ENCODE data around the gene ATXN10.

The ATXN10 gene

DNA sequence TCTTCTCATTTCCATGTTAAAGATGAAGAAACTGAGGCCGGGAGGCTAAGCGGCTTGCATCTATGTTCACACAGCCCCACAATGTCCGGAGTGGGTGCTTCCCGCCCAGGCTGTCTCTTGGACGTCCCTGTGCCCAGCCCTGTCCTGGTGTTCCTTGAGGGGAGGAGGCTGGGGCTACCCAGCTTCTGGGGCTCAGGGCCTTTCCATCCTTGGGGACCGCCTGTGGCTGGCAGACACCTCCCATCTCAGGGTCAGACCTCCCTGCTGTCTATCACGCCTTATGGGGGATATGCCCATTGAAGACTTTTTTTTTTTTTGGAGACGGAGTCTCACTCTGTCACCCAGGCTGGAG, 209.9 kb downstream of the ATXN10 start:
- no peaks in the 10 kb centered on the region for H3K36me3 Mint-ChIP-seq (ENCODE audit: low read depth)
- peaks cover 62% of the 10 kb centered on the region for H3K27me3 Mint-ChIP-seq (ENCODE audit: low read depth)
- no peaks in the 10 kb centered on the region for H3K9me3 Mint-ChIP-seq
- H3K4me1 Mint-ChIP-seq: peaks cover 6% of the 10 kb centered on the region
- no peak overlapping the region for H3K27ac Mint-ChIP-seq
- H3K4me3 Mint-ChIP-seq: peak overlapping the region in 1 of 3 experiments; percentile 15
- TF ChIP-seq CTCF (IDR thresholded peaks at IDR 0.05; ENCODE audit: unreplicated experiment in 3 of 3): no peak

DNA sequence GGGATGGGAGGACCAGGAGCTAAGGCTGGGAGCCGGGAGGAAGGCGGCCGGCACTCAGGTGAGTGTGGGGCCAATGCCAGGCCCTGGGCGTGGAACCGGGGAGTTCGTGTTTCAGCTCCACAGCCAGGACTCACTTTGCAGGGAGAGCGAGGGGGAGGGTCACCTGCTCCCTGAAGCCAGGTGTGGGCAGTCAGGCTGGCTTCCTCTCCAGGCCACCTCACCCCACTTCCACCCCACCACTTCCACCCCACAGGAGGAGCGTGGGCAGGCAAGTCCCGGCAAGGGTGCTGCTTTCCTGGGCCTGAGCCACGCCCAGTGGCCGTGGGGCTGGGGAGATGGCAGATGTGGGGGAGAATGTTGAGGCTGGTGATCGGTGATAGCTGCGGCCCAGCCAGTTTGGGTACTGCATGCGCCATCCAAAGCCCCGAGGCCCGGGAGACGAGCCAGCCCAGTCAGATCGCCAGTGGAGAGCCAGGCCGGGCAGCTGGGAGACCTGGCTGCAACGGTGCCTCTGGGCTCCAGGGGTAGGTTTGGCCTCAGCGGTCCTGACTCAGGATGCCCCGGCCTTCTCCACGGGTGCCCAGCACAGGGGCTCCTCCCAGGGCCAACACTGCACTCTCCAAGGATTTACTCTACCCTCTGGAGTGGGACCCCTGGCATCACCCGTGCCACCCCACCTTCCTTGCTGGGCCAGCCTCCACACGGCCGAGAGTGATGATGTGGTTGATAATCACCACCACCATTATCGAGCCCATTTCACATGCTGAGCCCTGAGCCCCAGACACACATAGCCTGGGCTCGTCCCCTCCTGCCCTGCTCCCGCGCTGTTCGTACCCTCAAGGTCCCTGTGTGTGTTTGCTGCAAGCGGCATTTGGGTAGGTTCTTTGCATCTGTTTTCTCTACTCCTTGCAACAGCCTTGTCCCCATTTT, 211.5 kb downstream of the ATXN10 start:
- Mint-ChIP-seq H3K27me3 (ENCODE audit: low read depth) (peaks cover 48% of the 10 kb centered on the region), H3K36me3 (ENCODE audit: low read depth) (no peaks in the 10 kb centered on the region), H3K4me1 (peaks cover 6% of the 10 kb centered on the region), H3K4me3 (no peak overlapping the region), H3K9me3 (no peaks in the 10 kb centered on the region), H3K27ac (no peak overlapping the region)
- no peak for TF ChIP-seq CTCF (IDR thresholded peaks at IDR 0.05; ENCODE audit: unreplicated experiment in 3 of 3)

DNA sequence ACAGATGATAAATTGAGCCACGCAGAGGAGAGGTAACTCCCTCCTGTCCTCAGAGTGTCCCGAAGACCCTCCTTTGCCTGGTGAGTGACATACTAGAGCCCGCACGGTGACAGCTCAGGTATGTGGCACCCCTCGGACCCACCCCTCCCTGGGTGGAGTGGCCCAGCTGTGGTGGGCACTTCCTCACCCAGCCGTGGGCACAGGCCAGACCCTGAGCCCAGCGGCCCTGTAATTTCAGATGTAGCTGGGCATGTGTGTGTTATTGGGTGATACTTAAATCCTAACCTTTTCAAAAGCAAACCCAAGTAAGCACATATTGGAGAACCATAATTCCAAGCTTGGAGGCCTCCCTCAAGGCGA, 212.2 kb downstream of the ATXN10 start:
- TF ChIP-seq CTCF (IDR thresholded peaks at IDR 0.05; ENCODE audit: unreplicated experiment in 3 of 3): no peak
- Mint-ChIP-seq H3K27me3 (ENCODE audit: low read depth) (peaks cover 42% of the 10 kb centered on the region), H3K27ac (no peak overlapping the region), H3K4me1 (peaks cover 6% of the 10 kb centered on the region), H3K4me3 (no peak overlapping the region), H3K9me3 (no peaks in the 10 kb centered on the region), H3K36me3 (ENCODE audit: low read depth) (no peaks in the 10 kb centered on the region)

DNA sequence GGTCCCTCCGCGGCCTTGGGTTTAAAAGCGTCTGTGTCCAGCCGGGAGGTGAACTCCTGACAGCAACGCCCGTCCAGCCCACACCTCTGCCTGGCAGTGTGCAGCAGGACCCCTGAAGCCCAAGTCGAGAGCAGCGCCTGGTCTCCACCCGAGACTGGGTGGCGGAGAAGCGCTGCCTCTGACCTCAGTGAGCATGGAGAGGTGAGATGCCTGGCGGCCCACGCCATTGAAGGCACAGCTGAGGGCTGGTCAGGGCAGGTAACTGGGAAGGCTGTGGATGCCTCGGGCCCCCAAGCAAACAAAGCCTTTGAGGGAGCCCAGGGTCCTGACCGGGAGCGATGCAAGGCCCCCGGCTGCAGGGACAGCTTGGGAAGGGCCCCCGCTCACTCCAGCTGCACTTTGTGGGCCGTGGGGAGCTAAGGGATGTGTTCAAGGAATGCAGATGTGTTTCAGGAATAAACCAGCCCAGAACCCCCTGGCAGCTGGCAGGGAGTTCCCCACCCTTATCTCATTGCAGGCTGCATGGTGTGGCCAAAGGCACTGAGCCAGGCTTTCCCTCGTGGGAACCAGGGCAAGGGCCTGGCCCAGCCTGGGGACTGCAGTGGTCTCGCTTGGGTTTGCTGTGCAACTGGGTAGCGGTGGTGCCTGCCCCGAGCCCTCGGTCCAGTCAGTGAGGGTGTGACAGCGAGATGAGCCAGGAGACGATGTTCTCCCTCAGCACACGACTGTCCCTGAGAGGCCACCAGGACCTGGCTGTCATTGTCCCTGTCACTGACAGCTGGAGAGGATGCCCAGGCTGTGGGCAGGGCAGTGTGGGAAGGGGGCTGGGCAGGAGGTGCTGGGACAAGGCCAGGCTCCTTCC, 212.8 kb downstream of the ATXN10 start:
- H3K4me1 Mint-ChIP-seq: peaks cover 6% of the 10 kb centered on the region
- H3K27ac Mint-ChIP-seq: no peak overlapping the region
- no peak for TF ChIP-seq CTCF (IDR thresholded peaks at IDR 0.05; ENCODE audit: unreplicated experiment in 3 of 3)
- no peaks in the 10 kb centered on the region for H3K36me3 Mint-ChIP-seq (ENCODE audit: low read depth)
- H3K9me3 Mint-ChIP-seq: no peaks in the 10 kb centered on the region
- H3K27me3 Mint-ChIP-seq (ENCODE audit: low read depth): peaks cover 35% of the 10 kb centered on the region
- no peak overlapping the region for H3K4me3 Mint-ChIP-seq

GRCh38 chr22:45885171-45885840, 213.7 kb downstream of the ATXN10 start:
- no peak overlapping the region for H3K27ac Mint-ChIP-seq
- peaks cover 5% of the 10 kb centered on the region for H3K4me1 Mint-ChIP-seq
- TF ChIP-seq CTCF (IDR thresholded peaks at IDR 0.05; ENCODE audit: unreplicated experiment in 3 of 3): no peak
- H3K4me3 Mint-ChIP-seq: no peak overlapping the region
- H3K27me3 Mint-ChIP-seq (ENCODE audit: low read depth): peaks cover 26% of the 10 kb centered on the region
- no peaks in the 10 kb centered on the region for H3K36me3 Mint-ChIP-seq (ENCODE audit: low read depth)
- no peaks in the 10 kb centered on the region for H3K9me3 Mint-ChIP-seq
